ENCODE results near the gene CPLX3.

- TF ChIP-seq, protein P1, sequence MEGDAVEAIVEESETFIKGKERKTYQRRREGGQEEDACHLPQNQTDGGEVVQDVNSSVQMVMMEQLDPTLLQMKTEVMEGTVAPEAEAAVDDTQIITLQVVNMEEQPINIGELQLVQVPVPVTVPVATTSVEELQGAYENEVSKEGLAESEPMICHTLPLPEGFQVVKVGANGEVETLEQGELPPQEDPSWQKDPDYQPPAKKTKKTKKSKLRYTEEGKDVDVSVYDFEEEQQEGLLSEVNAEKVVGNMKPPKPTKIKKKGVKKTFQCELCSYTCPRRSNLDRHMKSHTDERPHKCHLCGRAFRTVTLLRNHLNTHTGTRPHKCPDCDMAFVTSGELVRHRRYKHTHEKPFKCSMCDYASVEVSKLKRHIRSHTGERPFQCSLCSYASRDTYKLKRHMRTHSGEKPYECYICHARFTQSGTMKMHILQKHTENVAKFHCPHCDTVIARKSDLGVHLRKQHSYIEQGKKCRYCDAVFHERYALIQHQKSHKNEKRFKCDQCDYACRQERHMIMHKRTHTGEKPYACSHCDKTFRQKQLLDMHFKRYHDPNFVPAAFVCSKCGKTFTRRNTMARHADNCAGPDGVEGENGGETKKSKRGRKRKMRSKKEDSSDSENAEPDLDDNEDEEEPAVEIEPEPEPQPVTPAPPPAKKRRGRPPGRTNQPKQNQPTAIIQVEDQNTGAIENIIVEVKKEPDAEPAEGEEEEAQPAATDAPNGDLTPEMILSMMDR (IDR thresholded peaks at IDR 0.05; ENCODE audit: low read length), result peak; percentile 96
- no peak for TF ChIP-seq EZH2 (IDR thresholded peaks at IDR 0.05; ENCODE audit: borderline replicate concordance, low read length)
These were observed 26.4 kb upstream of the CPLX3 start for GRCh38 chr15:74799856-74800558.

Measured in OCI-LY1 (cell line).